Esophagus muscularis mucosa (tissue), 4 donors: Measurements from ENCODE around the gene CDC42SE2. TPM values are rescaled to one million over a fixed set of nuclear protein-coding genes. Genes with fewer than 3 reads are reported as not detected.
"Not testable (repeated sequence)": the region's sequence is repeated elsewhere in the genome, so short reads cannot be mapped to it uniquely, and the experiment has no call there.

Source experiments
- DNase-seq: peaks from one replicate; pipeline ENCODE4 v3.0.0-alpha.2; 2017; ENCODE audit errors: extremely low spot score
- H3K27ac ChIP-seq, 4 donors: fragments of 200-600 bp; sonication (generic); replicated peaks in 1 of 4; 1 replicate in 3 of 4; 2 replicates in 1 of 4; pipeline ENCODE4 v1.5.1; 2016 to 2019; ENCODE audit warnings: mild to moderate bottlenecking in 1 of 4
- H3K27me3 ChIP-seq, 4 donors: fragments of 200-600 bp; sonication (generic); one replicate each; pipeline versions ENCODE4 v1.5.1 to v1.6.0; 2016 to 2019
- H3K36me3 ChIP-seq, 4 donors: fragments of 200-600 bp; sonication (generic); one replicate each; pipeline ENCODE4 v1.5.1; 2016 to 2019
- H3K4me1 ChIP-seq, 4 donors: fragments of 200-600 bp; sonication (generic); one replicate each; pipeline ENCODE4 v1.5.1; 2016 to 2019
- H3K4me3 ChIP-seq, 4 donors: fragments of 200-600 bp; sonication (generic); 1 replicate in 2 of 4; 2 replicates in 2 of 4; pipeline ENCODE4 v1.5.1; 2016 to 2019; ENCODE audit warnings: mild to moderate bottlenecking in 4 of 4, moderate library complexity in 1 of 4
- H3K9me3 ChIP-seq, 4 donors: fragments of 200-600 bp; sonication (generic); 1 replicate in 3 of 4; 2 replicates in 1 of 4; pipeline ENCODE4 v1.5.1; 2016 to 2019
- CTCF ChIP-seq, 3 experiments: fragments of 200-600 bp in 2 of 3; fragments of 450-650 bp in 1 of 3; sonication (generic) in 2 of 3; IDR thresholded peaks; one replicate each; pipeline ENCODE4 v1.5.1; 2017 to 2019; ENCODE audit warnings: antibody characterized with exemption in 3 of 3, mild to moderate bottlenecking in 2 of 3, moderate library complexity in 1 of 3
- EP300 ChIP-seq: sonication (generic); formaldehyde crosslinking; IDR thresholded peaks from one replicate; pipeline ENCODE4 v1.6.1; 2017; ENCODE audit warnings: antibody characterized with exemption
- POLR2A ChIP-seq: fragments of 450-650 bp; IDR thresholded peaks from one replicate; pipeline ENCODE4 v1.6.1; 2017; ENCODE audit warnings: antibody characterized with exemption, moderate library complexity, mild to moderate bottlenecking, low read depth
- POLR2AphosphoS5 ChIP-seq, 2 donors: sonication (generic); formaldehyde crosslinking; IDR thresholded peaks; one replicate each; pipeline ENCODE4 v1.6.1; 2017; ENCODE audit warnings: antibody characterized with exemption in 2 of 2
- WGBS: methylation state at CpG from one replicate; pipeline ENCODE4 v1.1.5; 2018; 5-methylcytosine and 5-hydroxymethylcytosine counted together
- intact Hi-C: fragments of 100-400 bp; cut with DNase I; formaldehyde crosslinking; loops from one replicate; pipeline ENCODE4 v1.15.1; 2023
- total RNA-seq, 4 donors: library from RNA; depleted of rRNA; stranded (reverse); fragments of >200 nt; gene quantifications; one replicate each; pipeline versions ENCODE4 v1.1.0 to v1.2.1, GENCODE V29; 2016

Gene CDC42SE2
- total RNA-seq, 4 donors from 2014 or later, result 23.1 to 28.0 (median 25.4) TPM

GRCh38 chr5:131396630-131397273 lies 132.9 kb downstream of the CDC42SE2 start:
- DNase-seq, result no peak
- H3K4me1 ChIP-seq, result peaks cover 0 to 30% (median 21%) of the 10 kb centered on the region in 4 donors
- intact Hi-C loops, result no loop called here
- TF ChIP-seq POLR2A (no peak), POLR2AphosphoS5 (IDR thresholded peaks at IDR 0.05) (no peak), EP300 (no peak), CTCF (IDR thresholded peaks at IDR 0.05) (no peak)
- H3K9me3 ChIP-seq, result peaks cover 0 to 4% (median under 1%) of the 10 kb centered on the region in 4 donors
- 91% methylated on average over 5 of the region's 5 CpGs for WGBS
- H3K4me3 ChIP-seq, result no peak overlapping the region
- H3K27ac ChIP-seq, result no peak overlapping the region
- H3K36me3 ChIP-seq, result peaks cover 0 to 24% (median 18%) of the 10 kb centered on the region in 4 donors
- no peaks in the 10 kb centered on the region for H3K27me3 ChIP-seq

- Histone ChIP-seq H3K9me3 (peaks cover 0 to 14% (median 3%) of the 10 kb centered on the region in 4 donors), H3K36me3 (peaks cover 0 to 16% (median 14%) of the 10 kb centered on the region in 4 donors), H3K4me1 (peaks cover 0 to 15% (median 14%) of the 10 kb centered on the region in 4 donors)
- intact Hi-C loops, DNase-seq, H3K4me3 ChIP-seq, H3K27ac ChIP-seq, H3K27me3 ChIP-seq: not testable (repeated sequence)
- WGBS, result 98% methylated on average over 6 of the region's 6 CpGs
Observed at GRCh38 chr5:131399007-131399406, 135.2 kb downstream of the CDC42SE2 start.

GRCh38 chr5:131400585-131400984 lies 136.7 kb downstream of the CDC42SE2 start:
- TF ChIP-seq CTCF (IDR thresholded peaks at IDR 0.05) (no peak), POLR2AphosphoS5 (IDR thresholded peaks at IDR 0.05) (no peak), EP300 (no peak), POLR2A (no peak)
- Histone ChIP-seq H3K9me3 (peaks cover 0 to 14% (median 3%) of the 10 kb centered on the region in 4 donors), H3K4me1 (peaks cover 0 to 12% (median 10%) of the 10 kb centered on the region in 4 donors), H3K4me3 (no peak overlapping the region), H3K27ac (no peak overlapping the region), H3K27me3 (no peaks in the 10 kb centered on the region), H3K36me3 (peaks cover 0 to 18% (median 5%) of the 10 kb centered on the region in 4 donors)
- intact Hi-C loops, result no loop called here
- WGBS, result 98% methylated on average over 3 of the region's 3 CpGs
- no peak for DNase-seq

- WGBS, result 94% methylated on average over 2 of the region's 2 CpGs
- TF ChIP-seq CTCF (IDR thresholded peaks at IDR 0.05) (no peak), EP300 (no peak), POLR2A (no peak), POLR2AphosphoS5 (IDR thresholded peaks at IDR 0.05) (no peak)
- intact Hi-C loops, result no loop called here
- Histone ChIP-seq H3K27me3 (no peaks in the 10 kb centered on the region), H3K4me3 (no peak overlapping the region), H3K27ac (no peak overlapping the region), H3K36me3 (peaks cover 8 to 53% (median 17%) of the 10 kb centered on the region in 4 donors), H3K9me3 (peaks cover 0 to 14% (median 3%) of the 10 kb centered on the region in 4 donors), H3K4me1 (no peaks in the 10 kb centered on the region)
- DNase-seq, result no peak
Observed at GRCh38 chr5:131405674-131406073, 141.8 kb downstream of the CDC42SE2 start.

GRCh38 chr5:131406076-131406475 lies 142.2 kb downstream of the CDC42SE2 start:
- intact Hi-C loops, result no loop called here
- WGBS, result 69% methylated on average over 2 of the region's 2 CpGs

More at GRCh38 chr5:131406076-131406475, 142.2 kb downstream of the CDC42SE2 start:
- peaks cover 8 to 53% (median 15%) of the 10 kb centered on the region in 4 donors for H3K36me3 ChIP-seq
- no peak overlapping the region for H3K4me3 ChIP-seq
- no peak for DNase-seq
- TF ChIP-seq POLR2AphosphoS5 (IDR thresholded peaks at IDR 0.05) (no peak), POLR2A (no peak), CTCF (IDR thresholded peaks at IDR 0.05) (no peak), EP300 (no peak)
- H3K4me1 ChIP-seq, result no peaks in the 10 kb centered on the region
- peaks cover 0 to 14% (median 3%) of the 10 kb centered on the region in 4 donors for H3K9me3 ChIP-seq
- H3K27me3 ChIP-seq, result no peaks in the 10 kb centered on the region
- H3K27ac ChIP-seq, result no peak overlapping the region
